Fibroblast of skin of right biceps (primary cell): Measurements from ENCODE around the gene MICAL3.
"Not testable (repeated sequence)": the region's sequence is repeated elsewhere in the genome, so short reads cannot be mapped to it uniquely, and the experiment has no call there.

Experiments used
- DNase-seq: peaks from one replicate; pipeline ENCODE4 v3.0.0-alpha.2; 2013

MICAL3 gene

DNA sequence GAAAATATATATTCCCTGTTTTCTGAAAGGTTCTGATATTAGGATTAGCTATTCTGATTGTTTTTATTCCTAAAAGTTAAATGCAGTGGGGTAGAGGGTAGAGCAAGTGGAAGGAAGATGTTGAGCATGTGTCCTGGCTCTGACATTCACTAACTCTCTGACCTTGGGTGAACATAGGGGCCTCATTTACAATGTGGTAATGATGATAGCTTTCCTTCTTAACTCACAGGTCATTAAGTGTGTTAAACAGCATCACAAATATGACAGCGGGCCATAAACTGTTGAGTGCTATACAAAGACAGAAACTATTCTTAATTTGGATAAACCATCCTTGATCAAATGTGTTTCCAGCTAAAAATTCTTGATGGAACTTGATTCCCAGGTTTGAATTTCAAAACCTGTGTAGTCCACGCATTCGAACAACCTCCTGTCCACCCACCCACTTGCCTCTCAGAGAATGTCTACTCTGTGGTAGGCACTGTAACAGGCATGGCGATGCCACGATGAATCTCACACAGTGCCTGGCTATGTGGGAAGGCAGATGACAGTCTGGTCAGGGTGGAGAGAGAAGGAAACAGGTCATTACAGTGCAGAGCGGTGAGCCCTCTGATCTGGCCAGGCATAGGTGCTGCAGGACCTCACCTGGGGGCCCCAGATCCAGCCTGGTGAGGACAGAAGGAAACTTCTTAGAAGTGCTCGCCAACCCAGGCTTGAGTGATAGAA lies 34.2 kb upstream of the MICAL3 start:
- DNase-seq, result no peak

- DNase-seq, result peak; percentile 98
Observed at GRCh38 chr22:18057568-18058209, 33.3 kb upstream of the MICAL3 start.

DNA sequence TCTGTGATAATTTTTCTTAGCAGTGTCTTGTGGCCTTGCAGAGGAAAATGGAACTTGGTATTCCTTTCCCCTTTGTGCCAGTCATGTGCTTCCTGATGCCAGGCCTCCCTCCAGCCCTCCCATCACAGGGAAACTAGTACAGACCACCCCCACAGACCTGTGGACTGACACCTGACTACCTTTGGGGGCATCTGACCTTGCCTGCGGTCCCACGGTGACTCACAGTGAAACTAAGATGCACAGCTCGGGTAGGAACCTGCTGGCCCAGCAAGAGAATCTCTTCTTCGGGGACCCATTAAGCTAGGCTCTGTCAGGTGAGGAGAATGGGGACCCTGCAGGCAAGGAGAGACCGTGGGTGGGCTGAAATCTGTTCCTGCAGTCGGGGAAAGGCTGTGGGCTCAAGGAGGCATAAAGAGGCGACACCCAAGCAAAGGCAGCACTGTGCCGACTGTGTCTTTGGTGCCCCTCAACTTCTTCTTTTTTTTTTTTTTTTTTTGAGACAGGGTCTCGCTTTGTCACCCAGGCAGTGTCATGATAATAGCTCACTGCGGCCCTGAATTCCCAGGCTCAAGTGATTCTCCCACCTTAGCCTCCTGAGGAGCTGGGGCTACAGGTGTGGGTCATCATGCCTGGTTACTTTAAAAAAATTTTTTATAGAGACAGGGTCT lies 32.6 kb upstream of the MICAL3 start:
- DNase-seq, result no peak

DNA sequence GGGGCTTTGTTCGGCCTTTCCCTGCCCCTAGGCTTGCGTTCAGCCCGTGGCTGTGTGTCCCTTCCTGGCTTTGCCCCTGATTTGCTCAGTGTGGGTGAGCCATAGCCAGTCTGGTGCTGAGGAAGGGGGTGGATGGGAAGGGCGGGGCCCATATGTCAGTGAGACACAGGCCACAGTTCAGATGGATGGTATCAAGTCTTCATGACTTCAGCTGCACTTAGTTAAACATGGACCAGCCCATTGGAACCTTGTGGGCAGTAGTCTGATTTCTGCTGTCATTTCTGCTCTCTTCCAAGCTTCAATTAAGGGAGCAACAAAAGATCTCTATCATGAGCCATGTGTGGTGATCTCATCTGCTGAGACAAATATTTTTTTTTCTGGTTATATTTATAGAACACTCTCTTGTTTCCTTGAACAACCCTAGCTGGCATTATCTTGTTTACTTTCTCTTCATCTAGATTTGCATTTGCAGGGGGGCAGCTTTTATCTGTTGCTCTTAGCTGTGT lies 31.9 kb upstream of the MICAL3 start:
- DNase-seq, result peak; percentile 79

DNA sequence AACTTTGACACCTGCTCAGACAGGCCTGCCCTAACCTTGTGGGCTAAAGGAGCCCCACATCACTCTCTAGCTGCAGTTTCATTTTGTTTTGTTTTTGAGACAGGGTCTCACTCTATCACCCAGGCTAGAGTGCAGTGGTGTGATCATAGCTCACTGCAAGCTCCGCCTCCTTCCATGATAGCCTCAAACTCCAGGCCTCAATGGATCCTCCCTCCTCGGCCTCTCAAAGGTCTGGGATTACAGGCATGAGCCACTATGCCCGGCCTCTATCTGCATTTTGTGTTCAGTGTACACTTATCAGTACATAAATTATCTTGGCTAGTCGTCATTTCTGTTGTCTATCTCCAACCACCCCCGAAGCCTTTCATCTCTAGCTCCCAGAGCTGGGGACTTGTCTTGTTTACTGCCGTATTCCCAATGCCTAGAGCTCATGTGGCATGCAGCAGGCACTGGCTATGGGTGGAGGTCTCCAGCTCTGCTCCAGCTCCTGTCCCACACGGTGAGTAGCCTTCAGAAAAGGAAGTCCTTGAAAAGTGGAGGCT lies 31.3 kb upstream of the MICAL3 start:
- DNase-seq, result no peak

- not testable (repeated sequence) for DNase-seq
Observed at GRCh38 chr22:18053216-18053946, 29.0 kb upstream of the MICAL3 start.

DNA sequence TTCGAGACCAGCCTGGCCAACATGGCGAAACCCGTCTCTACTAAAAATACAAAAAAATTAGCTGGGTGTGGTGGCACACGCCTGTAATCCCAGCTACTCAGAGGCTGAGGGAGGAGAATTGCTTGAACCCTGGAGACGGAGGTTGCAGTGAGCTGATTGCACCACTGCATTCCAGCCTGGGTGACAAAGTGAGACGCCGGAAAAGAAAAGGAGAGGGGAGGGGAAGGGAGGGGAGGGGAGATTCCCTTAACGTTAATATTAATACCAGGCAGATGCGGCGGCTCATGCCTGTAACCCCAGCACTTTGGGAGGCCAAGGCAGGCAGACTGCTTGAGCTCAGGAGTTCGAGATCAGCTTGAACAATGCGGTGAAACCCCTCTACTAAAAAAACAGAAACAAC lies 26.8 kb upstream of the MICAL3 start:
- DNase-seq, result peak; percentile 56

GRCh38 chr22:18050065-18050464 lies 25.7 kb upstream of the MICAL3 start:
- DNase-seq, result no peak

DNA sequence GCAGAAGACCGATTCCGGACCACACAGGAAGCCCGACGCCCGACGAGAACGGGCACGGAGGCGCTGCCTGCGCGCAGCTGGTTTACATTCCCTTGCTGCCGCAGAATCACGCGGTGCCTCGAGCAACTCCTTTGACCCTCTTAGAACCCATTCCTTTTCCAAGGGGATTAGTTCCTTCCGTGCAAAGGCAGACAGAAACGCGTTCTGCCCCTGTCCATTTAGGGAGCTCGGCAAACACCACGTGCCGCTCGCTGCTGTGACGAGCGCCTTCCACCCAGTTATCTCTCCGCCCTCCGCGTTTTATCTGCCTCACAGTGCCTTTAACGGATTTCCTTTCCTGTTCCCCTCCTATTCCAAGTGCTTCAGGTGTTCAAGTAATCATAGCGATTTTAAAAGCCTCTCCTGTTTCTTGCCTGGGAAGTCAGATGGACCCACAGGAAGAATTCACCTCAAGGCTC lies 24.1 kb upstream of the MICAL3 start:
- DNase-seq, result peak; percentile 53

GRCh38 chr22:18048041-18048440 lies 23.7 kb upstream of the MICAL3 start:
- no peak for DNase-seq

- DNase-seq, result no peak
Observed at GRCh38 chr22:18045794-18046193, 21.4 kb upstream of the MICAL3 start.

- DNase-seq, result no peak
Observed at GRCh38 chr22:18044548-18045271, 20.3 kb upstream of the MICAL3 start.

- peak; percentile 78 for DNase-seq
Observed at GRCh38 chr22:18042685-18043084, 18.3 kb upstream of the MICAL3 start.

DNA sequence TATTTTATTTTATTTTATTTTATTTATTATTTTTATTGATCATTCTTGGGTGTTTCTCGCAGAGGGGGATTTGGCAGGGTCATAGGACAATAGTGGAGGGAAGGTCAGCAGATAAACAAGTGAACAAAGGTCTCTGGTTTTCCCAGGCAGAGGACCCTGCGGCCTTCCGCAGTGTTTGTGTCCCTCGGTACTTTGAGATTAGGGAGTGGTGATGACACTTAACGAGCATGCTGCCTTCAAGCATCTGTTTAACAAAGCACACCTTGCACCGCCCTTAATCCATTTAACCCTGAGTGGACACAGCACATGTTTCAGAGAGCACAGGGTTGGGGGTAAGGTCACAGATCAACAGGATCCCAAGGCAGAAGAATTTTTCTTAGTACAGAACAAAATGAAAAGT lies 16.5 kb upstream of the MICAL3 start:
- not testable (repeated sequence) for DNase-seq

DNA sequence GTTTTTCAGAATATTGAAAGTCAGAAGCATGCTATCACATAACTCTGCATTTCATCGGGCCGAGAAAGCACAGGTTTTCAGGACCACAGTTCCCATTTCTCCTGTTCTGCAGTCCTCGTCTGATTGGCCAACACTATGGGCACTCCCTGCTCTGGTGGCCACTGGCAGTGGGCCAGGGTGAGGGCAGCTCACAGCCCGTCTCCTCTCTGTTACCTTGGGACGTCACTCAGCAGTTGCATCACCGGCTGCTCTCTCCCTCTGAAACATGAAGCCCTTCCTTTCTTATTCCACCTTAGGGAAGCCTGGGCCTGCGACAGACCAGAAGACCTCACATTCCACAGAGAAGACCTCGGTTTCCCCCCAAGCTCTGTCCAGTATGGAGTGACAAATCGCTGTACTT lies 11.4 kb upstream of the MICAL3 start:
- DNase-seq, result peak; percentile 21

DNA sequence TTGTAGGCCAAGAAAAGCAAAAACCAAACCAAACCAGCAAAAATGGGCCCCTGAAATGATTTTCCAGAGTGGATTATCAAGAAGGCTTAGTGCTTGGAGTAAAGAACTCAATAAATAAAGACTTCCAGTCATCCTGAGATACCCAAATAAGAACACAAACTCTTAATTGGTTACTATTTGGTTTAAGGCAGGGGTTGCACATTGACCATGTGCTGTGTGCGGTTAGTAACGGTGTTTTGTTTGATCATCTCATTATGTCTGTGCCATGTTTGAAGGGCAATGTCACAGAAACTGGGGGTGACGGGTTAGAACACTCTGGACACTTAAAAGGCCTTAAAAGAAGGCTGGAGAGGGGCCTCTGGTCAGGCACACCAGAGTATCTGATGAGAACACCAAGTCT lies 9.7 kb upstream of the MICAL3 start:
- DNase-seq, result no peak

- peak; percentile 75 for DNase-seq
Observed at GRCh38 chr22:18033204-18033998, 9.0 kb upstream of the MICAL3 start.

DNA sequence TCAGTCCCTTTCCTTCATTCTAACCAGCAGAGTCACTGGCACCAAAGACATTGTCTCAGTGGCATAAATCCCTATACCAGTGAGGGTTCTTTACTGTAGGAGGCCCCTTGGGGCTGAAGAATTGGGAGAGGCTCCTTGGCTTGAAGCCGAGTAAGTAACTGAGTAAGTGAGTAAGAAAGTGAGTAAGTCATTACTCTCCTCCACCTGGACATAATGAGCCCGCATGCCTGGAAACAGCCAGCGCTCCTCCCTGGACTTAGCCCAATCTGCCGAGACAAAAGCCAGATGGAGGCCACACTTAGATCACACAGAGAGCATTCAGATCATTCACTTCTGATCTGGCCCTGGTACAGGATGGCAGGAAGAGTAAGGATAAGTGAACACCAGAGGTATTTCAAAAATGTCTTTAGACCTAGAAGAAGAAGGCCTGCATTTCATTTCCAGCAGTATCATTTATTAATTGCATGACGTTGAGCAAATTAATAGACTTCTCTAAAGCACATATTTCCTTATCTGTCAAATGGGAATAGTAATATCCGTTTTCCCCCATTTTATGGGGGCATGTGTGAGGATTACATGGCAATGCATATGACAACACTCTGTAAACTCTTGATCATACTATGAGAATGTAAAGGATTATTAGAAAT lies 8.2 kb upstream of the MICAL3 start:
- DNase-seq, result peak; percentile 92

DNA sequence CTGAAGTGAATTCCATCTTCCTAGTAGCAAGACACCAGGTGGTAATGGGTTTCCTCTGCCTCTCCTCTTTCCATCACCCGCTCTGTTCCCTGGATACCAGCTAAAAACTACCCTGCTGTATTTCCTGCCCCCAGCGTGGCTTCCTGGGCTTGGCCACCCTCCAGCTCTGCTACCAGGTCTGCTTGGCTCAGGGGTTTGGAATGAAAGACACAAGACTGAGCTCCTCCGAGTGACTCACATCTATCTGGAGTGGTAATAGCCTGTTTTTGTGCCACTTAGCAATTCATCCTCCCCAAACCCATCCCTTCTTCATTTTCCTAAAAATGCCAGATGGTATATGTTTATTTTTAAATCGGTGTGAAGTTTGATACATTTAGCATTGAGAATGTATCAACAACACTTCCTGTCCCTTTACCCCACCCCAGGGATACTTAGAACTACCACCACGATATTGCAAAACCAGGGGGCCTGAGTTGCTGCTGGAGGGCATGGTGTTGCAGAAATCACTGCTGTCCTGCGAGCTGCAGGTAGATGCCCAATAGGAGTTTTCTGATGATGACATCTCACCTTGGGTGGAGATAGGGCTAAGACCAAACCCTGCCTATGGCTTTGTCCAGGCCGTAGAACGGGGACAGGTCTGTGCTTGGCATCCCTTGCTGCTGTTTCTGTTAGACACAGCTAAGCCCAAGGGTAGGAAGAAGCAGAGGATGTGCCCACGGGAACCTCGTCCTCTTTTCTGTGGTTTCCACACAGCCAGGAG lies 7.5 kb upstream of the MICAL3 start:
- peak; percentile 98 for DNase-seq

GRCh38 chr22:18029686-18030267 lies 5.4 kb upstream of the MICAL3 start:
- DNase-seq, result no peak
